Measurements from ENCODE around the gene NSMCE3.

Gene NSMCE3

DNA sequence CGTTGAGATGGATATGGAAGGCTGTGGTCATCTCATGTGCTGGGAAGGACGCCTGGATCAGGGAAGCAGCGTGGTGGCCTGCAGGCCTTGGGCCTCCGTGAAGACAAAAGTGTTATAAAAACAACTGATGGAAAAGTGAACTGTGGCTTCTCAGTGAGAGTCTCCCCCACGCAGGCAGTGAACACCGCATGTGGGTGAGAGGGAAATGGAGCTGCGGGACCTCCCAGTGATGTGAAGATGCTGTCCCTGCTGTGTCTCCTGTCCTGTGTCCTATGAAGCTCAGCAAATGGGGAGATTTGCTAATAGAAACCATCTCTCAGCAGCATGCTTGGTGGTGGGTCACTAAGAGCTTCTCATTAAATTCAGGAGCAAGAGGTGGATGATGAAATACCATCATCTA, 25.1 kb downstream of the NSMCE3 start:
- no peak for ATAC-seq
- TF ChIP-seq, protein P1, sequence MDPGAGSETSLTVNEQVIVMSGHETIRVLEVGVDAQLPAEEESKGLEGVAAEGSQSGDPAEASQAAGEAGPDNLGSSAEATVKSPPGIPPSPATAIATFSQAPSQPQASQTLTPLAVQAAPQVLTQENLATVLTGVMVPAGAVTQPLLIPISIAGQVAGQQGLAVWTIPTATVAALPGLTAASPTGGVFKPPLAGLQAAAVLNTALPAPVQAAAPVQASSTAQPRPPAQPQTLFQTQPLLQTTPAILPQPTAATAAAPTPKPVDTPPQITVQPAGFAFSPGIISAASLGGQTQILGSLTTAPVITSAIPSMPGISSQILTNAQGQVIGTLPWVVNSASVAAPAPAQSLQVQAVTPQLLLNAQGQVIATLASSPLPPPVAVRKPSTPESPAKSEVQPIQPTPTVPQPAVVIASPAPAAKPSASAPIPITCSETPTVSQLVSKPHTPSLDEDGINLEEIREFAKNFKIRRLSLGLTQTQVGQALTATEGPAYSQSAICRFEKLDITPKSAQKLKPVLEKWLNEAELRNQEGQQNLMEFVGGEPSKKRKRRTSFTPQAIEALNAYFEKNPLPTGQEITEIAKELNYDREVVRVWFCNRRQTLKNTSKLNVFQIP (CRISPR knock-in tag; IDR thresholded peaks at IDR 0.05; ENCODE audit: borderline replicate concordance, low read depth), result no peak
- no peak for TF ChIP-seq ZNF70 (CRISPR knock-in tag; IDR thresholded peaks at IDR 0.05)
- TF ChIP-seq GLIS3 (CRISPR knock-in tag; IDR thresholded peaks at IDR 0.05), result no peak
- no peak for TF ChIP-seq TOX (CRISPR knock-in tag; IDR thresholded peaks at IDR 0.05; ENCODE audit: borderline replicate concordance)
- TF ChIP-seq, protein P2, sequence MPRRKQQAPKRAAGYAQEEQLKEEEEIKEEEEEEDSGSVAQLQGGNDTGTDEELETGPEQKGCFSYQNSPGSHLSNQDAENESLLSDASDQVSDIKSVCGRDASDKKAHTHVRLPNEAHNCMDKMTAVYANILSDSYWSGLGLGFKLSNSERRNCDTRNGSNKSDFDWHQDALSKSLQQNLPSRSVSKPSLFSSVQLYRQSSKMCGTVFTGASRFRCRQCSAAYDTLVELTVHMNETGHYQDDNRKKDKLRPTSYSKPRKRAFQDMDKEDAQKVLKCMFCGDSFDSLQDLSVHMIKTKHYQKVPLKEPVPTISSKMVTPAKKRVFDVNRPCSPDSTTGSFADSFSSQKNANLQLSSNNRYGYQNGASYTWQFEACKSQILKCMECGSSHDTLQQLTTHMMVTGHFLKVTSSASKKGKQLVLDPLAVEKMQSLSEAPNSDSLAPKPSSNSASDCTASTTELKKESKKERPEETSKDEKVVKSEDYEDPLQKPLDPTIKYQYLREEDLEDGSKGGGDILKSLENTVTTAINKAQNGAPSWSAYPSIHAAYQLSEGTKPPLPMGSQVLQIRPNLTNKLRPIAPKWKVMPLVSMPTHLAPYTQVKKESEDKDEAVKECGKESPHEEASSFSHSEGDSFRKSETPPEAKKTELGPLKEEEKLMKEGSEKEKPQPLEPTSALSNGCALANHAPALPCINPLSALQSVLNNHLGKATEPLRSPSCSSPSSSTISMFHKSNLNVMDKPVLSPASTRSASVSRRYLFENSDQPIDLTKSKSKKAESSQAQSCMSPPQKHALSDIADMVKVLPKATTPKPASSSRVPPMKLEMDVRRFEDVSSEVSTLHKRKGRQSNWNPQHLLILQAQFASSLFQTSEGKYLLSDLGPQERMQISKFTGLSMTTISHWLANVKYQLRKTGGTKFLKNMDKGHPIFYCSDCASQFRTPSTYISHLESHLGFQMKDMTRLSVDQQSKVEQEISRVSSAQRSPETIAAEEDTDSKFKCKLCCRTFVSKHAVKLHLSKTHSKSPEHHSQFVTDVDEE (CRISPR knock-in tag; IDR thresholded peaks at IDR 0.05), result no peak
- no peak for TF ChIP-seq TCF4 (CRISPR knock-in tag; IDR thresholded peaks at IDR 0.05; ENCODE audit: borderline replicate concordance)

DNA sequence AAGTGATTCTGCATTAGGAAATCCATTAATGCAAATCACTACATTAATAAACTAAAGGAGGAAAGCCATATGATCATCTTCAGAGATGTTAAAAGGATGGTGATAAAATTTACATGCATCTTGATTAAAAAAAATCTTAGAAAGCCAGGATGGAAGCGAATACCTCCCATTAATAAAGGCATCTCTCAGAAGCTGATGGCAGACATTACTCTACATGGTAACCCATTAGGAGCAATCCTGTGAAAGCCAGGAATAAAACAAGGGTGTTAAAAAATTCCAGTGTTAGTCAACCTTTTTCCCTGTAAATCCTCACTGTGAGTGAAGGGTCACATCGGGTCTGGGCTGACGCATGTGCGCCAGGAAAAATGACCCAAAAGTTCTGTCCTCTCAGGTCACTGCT, 25.5 kb downstream of the NSMCE3 start:
- ATAC-seq, result no peak
- TF ChIP-seq ZNF70 (CRISPR knock-in tag; IDR thresholded peaks at IDR 0.05) (no peak), ISL1 (CRISPR knock-in tag; IDR thresholded peaks at IDR 0.05) (no peak), RARB (CRISPR knock-in tag; IDR thresholded peaks at IDR 0.05) (no peak), ZNF565 (CRISPR knock-in tag; conservative IDR thresholded peaks at IDR 0.05; ENCODE audit: low read depth) (no peak), ZFP3 (CRISPR knock-in tag; IDR thresholded peaks at IDR 0.05) (no peak), TCF4 (CRISPR knock-in tag; IDR thresholded peaks at IDR 0.05; ENCODE audit: borderline replicate concordance) (no peak), BACH2 (CRISPR knock-in tag; IDR thresholded peaks at IDR 0.05; ENCODE audit: borderline replicate concordance) (no peak), ZC3H10 (CRISPR knock-in tag; IDR thresholded peaks at IDR 0.05) (no peak)
- TF ChIP-seq, protein P1 (CRISPR knock-in tag; IDR thresholded peaks at IDR 0.05; ENCODE audit: borderline replicate concordance, low read depth), result no peak
- TF ChIP-seq, protein P3, sequence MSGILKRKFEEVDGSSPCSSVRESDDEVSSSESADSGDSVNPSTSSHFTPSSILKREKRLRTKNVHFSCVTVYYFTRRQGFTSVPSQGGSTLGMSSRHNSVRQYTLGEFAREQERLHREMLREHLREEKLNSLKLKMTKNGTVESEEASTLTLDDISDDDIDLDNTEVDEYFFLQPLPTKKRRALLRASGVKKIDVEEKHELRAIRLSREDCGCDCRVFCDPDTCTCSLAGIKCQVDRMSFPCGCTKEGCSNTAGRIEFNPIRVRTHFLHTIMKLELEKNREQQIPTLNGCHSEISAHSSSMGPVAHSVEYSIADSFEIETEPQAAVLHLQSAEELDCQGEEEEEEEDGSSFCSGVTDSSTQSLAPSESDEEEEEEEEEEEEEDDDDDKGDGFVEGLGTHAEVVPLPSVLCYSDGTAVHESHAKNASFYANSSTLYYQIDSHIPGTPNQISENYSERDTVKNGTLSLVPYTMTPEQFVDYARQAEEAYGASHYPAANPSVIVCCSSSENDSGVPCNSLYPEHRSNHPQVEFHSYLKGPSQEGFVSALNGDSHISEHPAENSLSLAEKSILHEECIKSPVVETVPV (CRISPR knock-in tag; IDR thresholded peaks at IDR 0.05), result no peak

DNA sequence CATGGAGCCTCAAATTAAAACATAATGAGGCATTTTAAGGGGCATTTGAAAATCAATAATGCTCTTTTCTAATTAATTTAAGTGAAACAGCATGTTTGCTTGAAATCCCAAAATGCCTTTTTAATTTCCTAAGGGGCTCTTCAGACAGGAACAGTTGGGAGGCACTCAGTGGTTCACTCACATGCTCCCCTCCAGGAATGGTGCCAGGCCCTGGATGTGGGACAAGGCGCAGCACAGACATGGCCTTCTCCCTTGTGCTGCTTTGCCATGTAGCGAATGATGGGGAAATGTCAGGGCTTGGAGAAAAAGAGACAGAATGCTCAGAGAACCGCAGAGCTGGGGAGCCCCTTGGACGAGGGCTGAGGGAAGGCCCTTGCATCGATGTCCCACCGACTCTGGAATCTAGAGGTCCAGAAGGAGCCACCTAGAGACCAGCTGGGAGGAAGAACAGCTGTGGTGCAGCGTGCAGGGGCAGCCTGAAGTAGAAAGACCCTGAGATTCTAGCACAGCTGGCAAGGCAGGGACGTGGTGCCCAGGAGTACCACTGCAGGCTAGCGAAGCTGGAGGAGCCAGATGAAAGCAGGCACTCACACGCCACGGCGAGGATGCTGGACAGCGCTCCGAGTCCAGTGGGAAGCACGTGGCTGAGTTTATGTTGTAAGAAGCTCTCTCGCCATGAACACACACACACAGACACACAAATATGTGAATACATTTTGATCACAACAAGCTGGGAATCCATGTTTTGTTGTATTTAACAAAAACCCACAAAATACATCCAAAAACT, 27.0 kb downstream of the NSMCE3 start:
- no peak for TF ChIP-seq ZC3H10 (CRISPR knock-in tag; IDR thresholded peaks at IDR 0.05)
- no peak for TF ChIP-seq GLIS3 (CRISPR knock-in tag; IDR thresholded peaks at IDR 0.05)
- no peak for TF ChIP-seq BACH2 (CRISPR knock-in tag; IDR thresholded peaks at IDR 0.05; ENCODE audit: borderline replicate concordance)
- TF ChIP-seq RARB (CRISPR knock-in tag; IDR thresholded peaks at IDR 0.05), result no peak
- no peak for TF ChIP-seq CSDC2 (CRISPR knock-in tag; IDR thresholded peaks at IDR 0.05)
- TF ChIP-seq OSR1 (CRISPR knock-in tag; IDR thresholded peaks at IDR 0.05), result no peak
- TF ChIP-seq ZNF565 (CRISPR knock-in tag; conservative IDR thresholded peaks at IDR 0.05; ENCODE audit: low read depth), result no peak
- TF ChIP-seq, protein P3 (CRISPR knock-in tag; IDR thresholded peaks at IDR 0.05), result no peak
- no peak for TF ChIP-seq TCF4 (CRISPR knock-in tag; IDR thresholded peaks at IDR 0.05; ENCODE audit: borderline replicate concordance)
- TF ChIP-seq ESRRG (CRISPR knock-in tag; IDR thresholded peaks at IDR 0.05), result no peak
- TF ChIP-seq, protein P1 (CRISPR knock-in tag; IDR thresholded peaks at IDR 0.05; ENCODE audit: borderline replicate concordance, low read depth), result no peak
- TF ChIP-seq PPARA (CRISPR knock-in tag; IDR thresholded peaks at IDR 0.05; ENCODE audit: borderline replicate concordance), result no peak
- TF ChIP-seq ISL1 (CRISPR knock-in tag; IDR thresholded peaks at IDR 0.05), result no peak
- TF ChIP-seq, protein P4, sequence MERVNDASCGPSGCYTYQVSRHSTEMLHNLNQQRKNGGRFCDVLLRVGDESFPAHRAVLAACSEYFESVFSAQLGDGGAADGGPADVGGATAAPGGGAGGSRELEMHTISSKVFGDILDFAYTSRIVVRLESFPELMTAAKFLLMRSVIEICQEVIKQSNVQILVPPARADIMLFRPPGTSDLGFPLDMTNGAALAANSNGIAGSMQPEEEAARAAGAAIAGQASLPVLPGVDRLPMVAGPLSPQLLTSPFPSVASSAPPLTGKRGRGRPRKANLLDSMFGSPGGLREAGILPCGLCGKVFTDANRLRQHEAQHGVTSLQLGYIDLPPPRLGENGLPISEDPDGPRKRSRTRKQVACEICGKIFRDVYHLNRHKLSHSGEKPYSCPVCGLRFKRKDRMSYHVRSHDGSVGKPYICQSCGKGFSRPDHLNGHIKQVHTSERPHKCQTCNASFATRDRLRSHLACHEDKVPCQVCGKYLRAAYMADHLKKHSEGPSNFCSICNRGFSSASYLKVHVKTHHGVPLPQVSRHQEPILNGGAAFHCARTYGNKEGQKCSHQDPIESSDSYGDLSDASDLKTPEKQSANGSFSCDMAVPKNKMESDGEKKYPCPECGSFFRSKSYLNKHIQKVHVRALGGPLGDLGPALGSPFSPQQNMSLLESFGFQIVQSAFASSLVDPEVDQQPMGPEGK (CRISPR knock-in tag; IDR thresholded peaks at IDR 0.05; ENCODE audit: borderline replicate concordance), result no peak
- TF ChIP-seq ZNF70 (CRISPR knock-in tag; IDR thresholded peaks at IDR 0.05), result no peak
- no peak for ATAC-seq

Measured in SK-N-SH treated with all-trans-retinoic acid at 6 μM for 48 hours (cell line).